GM21619 (cell line): ENCODE data around the gene SYS1.
A peak's percentile ranks its signal among the peaks of the same experiment; 100 is the strongest.

Experiments used
- ATAC-seq: cut with Tn5 transposase; IDR thresholded peaks from one replicate; pipeline ENCODE4 v1.9.1; 2021; ENCODE audit not compliant: unreplicated experiment

SYS1 gene

GRCh38 chr20:45412653-45413052 lies 49.7 kb downstream of the SYS1 start:
- ATAC-seq: no peak

- ATAC-seq: no peak
Observed at GRCh38 chr20:45413479-45413878, 50.5 kb downstream of the SYS1 start.

- ATAC-seq: peak; percentile 64
Observed at GRCh38 chr20:45415822-45416637, 53.1 kb downstream of the SYS1 start, which contains the start of gene PIGT. Gene PIGT (plus strand): TSS chr20:45416141. CDS start chr20:45416157, 16 bp downstream.

GRCh38 chr20:45416917-45417316 lies 54.0 kb downstream of the SYS1 start:
- no peak for ATAC-seq
